ENCODE measurements around the gene MIA3.

GRCh38 chr1:222629921-222630535 is 12.1 kb downstream of the MIA3 start:
- TF ChIP-seq ZNF274 (IDR thresholded peaks at IDR 0.05; ENCODE audit: low read depth, low read length) (no peak), YY1 (IDR thresholded peaks at IDR 0.05; ENCODE audit: insufficient read depth, insufficient read length) (no peak), SUZ12 (IDR thresholded peaks at IDR 0.05; ENCODE audit: extremely low read depth, insufficient read depth, insufficient read length) (no peak)
